ENCODE results near the gene P2RY2. TPM values are rescaled to one million over a fixed set of nuclear protein-coding genes. Genes with fewer than 3 reads are reported as not detected.

Gene P2RY2
- total RNA-seq, 1 experiment from 2014 or later = 1.2 TPM

GRCh38 chr11:73236854-73237253 lies 18.8 kb downstream of the P2RY2 start:
- DNase-seq (ENCODE audit: low spot score) (peak; percentile 83), ATAC-seq (peak; percentile 94)
- H3K9me3 Mint-ChIP-seq = no peaks in the 10 kb centered on the region
- ChIA-PET POLR2A (interaction anchor here (0.6 to 1.8 kb wide), 3 partner anchors 17 to 424 kb away, joined by 3 to 5 read pairs (median 3); partner anchors contain the start of gene FCHSD2), CTCF (interaction anchor here (0.5 to 6.1 kb wide), 58 partner anchors 9 to 695 kb away, joined by 3 to 129 read pairs (median 6); partner anchors contain the start of genes FCHSD2, P2RY2, P2RY6 and STARD10)
- no peaks in the 10 kb centered on the region for H3K27me3 Mint-ChIP-seq (ENCODE audit: low read depth)
- H3K4me3 Mint-ChIP-seq = no peak overlapping the region
- no peak overlapping the region for H3K27ac Mint-ChIP-seq
- H3K36me3 Mint-ChIP-seq = no peaks in the 10 kb centered on the region
- 0 out of 2 replicates have a peak, but pooled peaks cover 4% of the 10 kb centered on the region for H3K4me1 Mint-ChIP-seq
- TF ChIP-seq FOXP4 (CRISPR knock-in tag; IDR thresholded peaks at IDR 0.05) = no peak
- TF ChIP-seq CTCF (IDR thresholded peaks at IDR 0.05) = peak; percentile 78

- no peaks in the 10 kb centered on the region for H3K36me3 Mint-ChIP-seq
- ChIA-PET POLR2A (interaction anchor here (1.0 to 1.8 kb wide), 2 partner anchors 18 to 95 kb away, joined by 3 to 5 read pairs; partner anchors contain the start of gene FCHSD2), CTCF (interaction anchor here (0.6 to 6.1 kb wide), 51 partner anchors 8 to 694 kb away, joined by 3 to 129 read pairs (median 6); partner anchors contain the start of genes FCHSD2, P2RY2, P2RY6 and STARD10)
- no peak for DNase-seq (ENCODE audit: low spot score)
- TF ChIP-seq ZNF121 (CRISPR knock-in tag; IDR thresholded peaks at IDR 0.05) (no peak), TCF7 (CRISPR knock-in tag; IDR thresholded peaks at IDR 0.05; ENCODE audit: low read depth) (no peak), GABPB1 (CRISPR knock-in tag; IDR thresholded peaks at IDR 0.05) (peak; percentile 63; the same call in 1 of the 2 replicates)
- H3K4me3 Mint-ChIP-seq = no peak overlapping the region
- H3K9me3 Mint-ChIP-seq = no peaks in the 10 kb centered on the region
- peaks cover 8% of the 10 kb centered on the region for H3K4me1 Mint-ChIP-seq
- H3K27me3 Mint-ChIP-seq (ENCODE audit: low read depth) = no peaks in the 10 kb centered on the region
- no peak overlapping the region for H3K27ac Mint-ChIP-seq
- ATAC-seq = no peak
Measured at GRCh38 chr11:73237471-73238290, 19.6 kb downstream of the P2RY2 start.

- Mint-ChIP-seq H3K27me3 (ENCODE audit: low read depth) (no peaks in the 10 kb centered on the region), H3K4me1 (peaks cover 17% of the 10 kb centered on the region), H3K36me3 (no peaks in the 10 kb centered on the region), H3K27ac (no peak overlapping the region), H3K9me3 (no peaks in the 10 kb centered on the region), H3K4me3 (no peak overlapping the region)
- POLR2A ChIA-PET = no interaction called here
- no peak for ATAC-seq
- DNase-seq (ENCODE audit: low spot score) = no peak
- CTCF ChIA-PET = interaction anchor here (1.4 to 4.9 kb wide), 3 partner anchors 22 to 53 kb away, joined by 7 to 41 read pairs (median 9); no protein-coding TSS in a partner anchor
- TF ChIP-seq JAZF1 (CRISPR knock-in tag; IDR thresholded peaks at IDR 0.05) = no peak
- TF ChIP-seq USF1 (CRISPR knock-in tag; IDR thresholded peaks at IDR 0.05) = no peak
- TF ChIP-seq ZNF532 (CRISPR knock-in tag; IDR thresholded peaks at IDR 0.05; ENCODE audit: borderline replicate concordance) = no peak
- no peak for TF ChIP-seq AR (CRISPR knock-in tag; IDR thresholded peaks at IDR 0.05)
- no peak for TF ChIP-seq CREM (CRISPR knock-in tag; IDR thresholded peaks at IDR 0.05)
- TF ChIP-seq GABPB1 (CRISPR knock-in tag; IDR thresholded peaks at IDR 0.05) = no peak
- no peak for TF ChIP-seq ETV6 (CRISPR knock-in tag; IDR thresholded peaks at IDR 0.05)
- TF ChIP-seq ZNF671 (CRISPR knock-in tag; IDR thresholded peaks at IDR 0.05) = no peak
- TF ChIP-seq TEAD4 (CRISPR knock-in tag; IDR thresholded peaks at IDR 0.05) = no peak
- TF ChIP-seq CDX4 (CRISPR knock-in tag; IDR thresholded peaks at IDR 0.05; ENCODE audit: borderline replicate concordance) = no peak
- no peak for TF ChIP-seq NR3C1 (CRISPR knock-in tag; conservative IDR thresholded peaks at IDR 0.05; ENCODE audit: low read depth)
Measured at GRCh38 chr11:73239111-73239521, 21.0 kb downstream of the P2RY2 start.

All from WTC11 (cell line).